ENCODE results near the gene ITIH6. TPM values are rescaled to one million over a fixed set of nuclear protein-coding genes. Genes with fewer than 3 reads are reported as not detected.
"Not testable (repeated sequence)": the region's sequence is repeated elsewhere in the genome, so short reads cannot be mapped to it uniquely, and the experiment has no call there.

ITIH6 gene
- total RNA-seq, 3 donors from 2014 or later (not counting 1 experiment from before 2014, with no cell fraction given), result not detected

GRCh38 chrX:54799046-54799445, 991 bp upstream of the ITIH6 start:
- Histone ChIP-seq H3K27me3 (ENCODE audit: control insufficient read depth, insufficient read depth, low read length) (no peaks in the 10 kb centered on the region), H3K4me1 (ENCODE audit: control insufficient read depth, insufficient read depth, low read length) (no peaks in the 10 kb centered on the region), H3K36me3 (ENCODE audit: control insufficient read depth, insufficient read depth, low read length) (no peaks in the 10 kb centered on the region), H3K4me3 (ENCODE audit: low read length) (no peak overlapping the region), H3K27ac (ENCODE audit: low read length) (no peak overlapping the region), H3K9me3 (ENCODE audit: control insufficient read depth, insufficient read depth, low read length) (no peaks in the 10 kb centered on the region)
- no peaks in the 10 kb centered on the region for H3K4me1 Mint-ChIP-seq
- H3K27me3 Mint-ChIP-seq (ENCODE audit: low read depth in 2 of 2), result peaks cover 5 to 9% of the 10 kb centered on the region in 2 donors
- no peak overlapping the region for H3K27ac Mint-ChIP-seq
- intact Hi-C loops (cut with micrococcal nuclease), result no loop called here
- no peaks in the 10 kb centered on the region for H3K9me3 Mint-ChIP-seq
- no peak for ATAC-seq
- 93% methylated on average over 2 of the region's 2 CpGs for WGBS (ENCODE audit: insufficient coverage)
- no peak overlapping the region for H3K4me3 Mint-ChIP-seq
- no peak for TF ChIP-seq CTCF (IDR thresholded peaks at IDR 0.05)
- DNase-seq, result no peak
- H3K36me3 Mint-ChIP-seq, result no peaks in the 10 kb centered on the region

GRCh38 chrX:54794795-54795194, 3.3 kb downstream of the ITIH6 start:
- Histone ChIP-seq H3K27ac (ENCODE audit: low read length) (no peak overlapping the region), H3K36me3 (ENCODE audit: control insufficient read depth, insufficient read depth, low read length) (no peaks in the 10 kb centered on the region), H3K9me3 (ENCODE audit: control insufficient read depth, insufficient read depth, low read length) (no peaks in the 10 kb centered on the region), H3K27me3 (ENCODE audit: control insufficient read depth, insufficient read depth, low read length) (no peaks in the 10 kb centered on the region), H3K4me3 (ENCODE audit: low read length) (no peak overlapping the region), H3K4me1 (ENCODE audit: control insufficient read depth, insufficient read depth, low read length) (no peaks in the 10 kb centered on the region)
- ATAC-seq, result no peak
- Mint-ChIP-seq H3K27me3 (ENCODE audit: low read depth in 2 of 2) (peaks cover 7 to 16% of the 10 kb centered on the region in 2 donors), H3K9me3 (no peaks in the 10 kb centered on the region), H3K4me3 (no peak overlapping the region), H3K27ac (no peak overlapping the region), H3K36me3 (no peaks in the 10 kb centered on the region), H3K4me1 (no peaks in the 10 kb centered on the region)
- intact Hi-C loops (cut with micrococcal nuclease), result no loop called here
- no peak for DNase-seq
- TF ChIP-seq CTCF (IDR thresholded peaks at IDR 0.05), result no peak
- 90% methylated on average over 4 of the region's 4 CpGs for WGBS (ENCODE audit: insufficient coverage)

GRCh38 chrX:54794028-54794427, 4.0 kb downstream of the ITIH6 start:
- H3K36me3 ChIP-seq (ENCODE audit: control insufficient read depth, insufficient read depth, low read length), result no peaks in the 10 kb centered on the region
- no peaks in the 10 kb centered on the region for H3K9me3 Mint-ChIP-seq
- H3K9me3 ChIP-seq (ENCODE audit: control insufficient read depth, insufficient read depth, low read length), result no peaks in the 10 kb centered on the region
- no peaks in the 10 kb centered on the region for H3K27me3 ChIP-seq (ENCODE audit: control insufficient read depth, insufficient read depth, low read length)
- no peaks in the 10 kb centered on the region for H3K4me1 Mint-ChIP-seq
- H3K4me3 ChIP-seq (ENCODE audit: low read length), result no peak overlapping the region
- H3K27me3 Mint-ChIP-seq (ENCODE audit: low read depth in 2 of 2), result peaks cover 7 to 9% of the 10 kb centered on the region in 2 donors
- no peaks in the 10 kb centered on the region for H3K36me3 Mint-ChIP-seq
- ATAC-seq, result no peak
- WGBS (ENCODE audit: insufficient coverage), result 29% methylated on average over 1 of the region's 1 CpG
- DNase-seq, result no peak
- intact Hi-C loops (cut with micrococcal nuclease), result no loop called here
- no peak for TF ChIP-seq CTCF (IDR thresholded peaks at IDR 0.05)
- no peak overlapping the region for H3K27ac Mint-ChIP-seq
- no peaks in the 10 kb centered on the region for H3K4me1 ChIP-seq (ENCODE audit: control insufficient read depth, insufficient read depth, low read length)
- H3K4me3 Mint-ChIP-seq, result no peak overlapping the region
- H3K27ac ChIP-seq (ENCODE audit: low read length), result no peak overlapping the region

- H3K36me3 Mint-ChIP-seq; DNase-seq; H3K4me3 Mint-ChIP-seq; ATAC-seq; H3K27me3 ChIP-seq (ENCODE audit: control insufficient read depth, insufficient read depth, low read length); H3K36me3 ChIP-seq (ENCODE audit: control insufficient read depth, insufficient read depth, low read length); H3K27ac Mint-ChIP-seq; H3K27ac ChIP-seq (ENCODE audit: low read length); H3K4me1 ChIP-seq (ENCODE audit: control insufficient read depth, insufficient read depth, low read length); H3K4me3 ChIP-seq (ENCODE audit: low read length); intact Hi-C loops (cut with micrococcal nuclease); H3K9me3 Mint-ChIP-seq; H3K4me1 Mint-ChIP-seq; H3K9me3 ChIP-seq (ENCODE audit: control insufficient read depth, insufficient read depth, low read length); H3K27me3 Mint-ChIP-seq (ENCODE audit: low read depth in 2 of 2): not testable (repeated sequence)
- WGBS (ENCODE audit: insufficient coverage), result 59% methylated on average over 2 of the region's 5 CpGs
Measured at GRCh38 chrX:54789405-54789804, 8.7 kb downstream of the ITIH6 start.

Measured in natural killer cell (primary cell).